MG63 (cell line): Measurements from ENCODE around the gene CCDC175. TPM values are rescaled to one million over a fixed set of nuclear protein-coding genes. Genes with fewer than 3 reads are reported as not detected.

ENCODE experiments used
- DNase-seq: peaks from one replicate; pipeline ENCODE4 v3.0.0-alpha.2; 2020
- H3K27me3 ChIP-seq: fragments of 250-450 bp; sonication (Bioruptor Pico); 2 replicates; pipeline ENCODE4 v1.5.1; 2020; ENCODE audit warnings: mild to moderate bottlenecking, moderate library complexity
- H3K36me3 ChIP-seq: fragments of 250-450 bp; sonication (Bioruptor Pico); 2 replicates; pipeline ENCODE4 v1.5.1; 2020; ENCODE audit warnings: mild to moderate bottlenecking, moderate library complexity
- H3K4me3 ChIP-seq: fragments of 250-450 bp; sonication (Bioruptor Pico); 2 replicates; pipeline ENCODE4 v1.5.1; 2020; ENCODE audit warnings: mild to moderate bottlenecking, moderate library complexity
- H3K9me3 ChIP-seq: fragments of 250-450 bp; sonication (Bioruptor Pico); 2 replicates; pipeline ENCODE4 v1.5.1; 2020; ENCODE audit warnings: mild to moderate bottlenecking, moderate library complexity
- total RNA-seq: library from RNA; depleted of rRNA; stranded (reverse); fragments of >200 nt; shearing (Covaris generic); gene quantifications from 2 replicates; pipeline ENCODE4 v1.2.3, GENCODE V29; 2014; ENCODE audit warnings: low replicate concordance; rRNA removed

CCDC175 gene
- total RNA-seq, 1 experiment from 2014 or later: not detected

- DNase-seq: no peak
- H3K4me3 ChIP-seq: no peak within 1 kb of the TSS
- no peaks in the 10 kb centered on the region for H3K9me3 ChIP-seq
- no peaks in the 10 kb centered on the region for H3K27me3 ChIP-seq
- H3K36me3 ChIP-seq: peaks cover 20% of the 10 kb centered on the region
Observed at GRCh38 chr14:59465316-59466135, 111.1 kb downstream of the CCDC175 start, which contains the start of gene GPR135. Gene GPR135 (minus strand): TSS chr14:59465380. CDS start chr14:59465226, 154 bp downstream.

GRCh38 chr14:59464486-59465315 lies 111.9 kb downstream of the CCDC175 start:
- H3K9me3 ChIP-seq: no peaks in the 10 kb centered on the region
- DNase-seq: no peak
- no peak overlapping the region for H3K4me3 ChIP-seq
- peaks cover 25% of the 10 kb centered on the region for H3K36me3 ChIP-seq
- no peaks in the 10 kb centered on the region for H3K27me3 ChIP-seq

DNA sequence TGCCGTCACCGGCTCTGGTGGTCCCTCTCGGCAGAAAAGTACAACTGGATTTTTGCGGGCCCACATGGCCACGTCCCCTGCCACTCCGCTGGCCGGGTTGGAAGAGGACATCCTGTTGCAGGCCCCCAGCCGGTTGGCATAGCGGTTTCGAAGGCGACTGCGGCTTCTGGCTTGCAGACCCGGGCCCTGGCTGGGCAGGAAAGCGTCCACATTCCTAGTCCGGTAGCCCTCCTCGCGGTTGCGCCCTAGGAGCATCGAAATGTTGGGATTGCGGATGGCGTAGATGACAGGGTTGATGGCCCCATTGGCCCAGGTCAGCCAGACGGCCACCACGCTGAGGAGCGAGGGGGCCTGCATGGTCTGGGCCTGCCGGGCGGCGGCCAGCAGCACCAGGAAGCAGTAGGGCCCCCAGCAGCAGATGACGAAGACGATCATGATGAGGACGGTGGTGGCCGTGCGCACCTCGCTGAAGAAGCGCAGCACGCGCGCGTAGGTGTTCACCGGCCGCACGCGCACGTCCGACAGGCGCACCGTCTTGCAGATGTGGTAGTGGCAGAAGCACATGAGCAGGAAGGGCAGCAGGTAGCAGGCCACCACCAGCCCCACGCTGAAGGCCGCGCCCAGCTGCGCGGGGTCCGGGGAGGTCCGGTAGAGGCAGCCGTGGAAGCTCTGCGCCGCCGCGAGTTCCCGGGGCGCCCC lies 112.7 kb downstream of the CCDC175 start:
- Histone ChIP-seq H3K9me3 (no peaks in the 10 kb centered on the region), H3K4me3 (no peak overlapping the region), H3K27me3 (no peaks in the 10 kb centered on the region), H3K36me3 (peaks cover 32% of the 10 kb centered on the region)
- DNase-seq: no peak

- H3K36me3 ChIP-seq: peaks cover 51% of the 10 kb centered on the region
Observed at GRCh38 chr14:59461891-59462290, 114.7 kb downstream of the CCDC175 start.

DNA sequence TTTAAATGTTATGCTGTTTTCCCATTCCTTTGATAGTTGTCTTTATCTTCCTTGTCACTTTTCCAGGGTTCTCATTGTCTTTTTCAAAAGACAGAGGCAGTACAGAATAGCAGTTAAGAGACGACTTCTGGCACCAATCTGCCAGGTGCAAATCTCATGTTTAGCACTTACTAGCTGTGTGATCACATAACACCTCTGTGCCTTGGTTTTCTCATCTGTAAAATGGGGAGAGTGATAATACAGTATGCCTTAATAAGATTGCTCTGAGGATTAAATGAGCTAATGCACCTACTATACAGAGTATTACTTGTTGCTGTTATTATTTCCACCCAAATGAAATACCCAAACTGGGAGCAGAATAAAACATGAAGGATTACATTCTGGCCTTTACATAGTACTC lies 116.2 kb downstream of the CCDC175 start:
- Histone ChIP-seq H3K27me3 (no peaks in the 10 kb centered on the region), H3K36me3 (peaks cover 62% of the 10 kb centered on the region), H3K4me3 (no peak overlapping the region), H3K9me3 (peaks cover 6% of the 10 kb centered on the region)
- no peak for DNase-seq

More at GRCh38 chr14:59461891-59462290, 114.7 kb downstream of the CCDC175 start:
- Histone ChIP-seq H3K27me3 (no peaks in the 10 kb centered on the region), H3K9me3 (peaks cover 6% of the 10 kb centered on the region), H3K4me3 (no peak overlapping the region)
- no peak for DNase-seq

DNA sequence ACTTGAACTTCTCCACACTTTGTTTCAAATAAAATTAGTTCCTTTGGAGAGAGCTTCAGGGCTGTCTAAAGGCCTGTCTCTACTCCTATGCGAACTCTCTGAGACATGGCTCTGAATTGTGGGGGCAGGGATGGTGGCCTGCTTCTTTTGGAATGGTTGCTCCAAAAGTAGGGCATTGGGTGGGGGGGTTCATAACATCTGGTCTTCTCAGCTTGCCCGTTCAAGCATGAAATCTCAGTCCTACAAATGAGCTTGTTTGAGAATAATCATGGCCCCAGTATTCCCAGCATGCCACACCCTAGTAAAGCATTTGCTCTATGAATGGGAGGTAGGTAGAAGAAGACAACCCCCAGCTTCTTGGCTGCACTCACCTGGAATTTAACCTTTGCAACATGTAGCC lies 118.1 kb downstream of the CCDC175 start:
- Histone ChIP-seq H3K9me3 (peaks cover 6% of the 10 kb centered on the region), H3K36me3 (peaks cover 62% of the 10 kb centered on the region), H3K4me3 (no peak overlapping the region), H3K27me3 (no peaks in the 10 kb centered on the region)
- DNase-seq: no peak

DNA sequence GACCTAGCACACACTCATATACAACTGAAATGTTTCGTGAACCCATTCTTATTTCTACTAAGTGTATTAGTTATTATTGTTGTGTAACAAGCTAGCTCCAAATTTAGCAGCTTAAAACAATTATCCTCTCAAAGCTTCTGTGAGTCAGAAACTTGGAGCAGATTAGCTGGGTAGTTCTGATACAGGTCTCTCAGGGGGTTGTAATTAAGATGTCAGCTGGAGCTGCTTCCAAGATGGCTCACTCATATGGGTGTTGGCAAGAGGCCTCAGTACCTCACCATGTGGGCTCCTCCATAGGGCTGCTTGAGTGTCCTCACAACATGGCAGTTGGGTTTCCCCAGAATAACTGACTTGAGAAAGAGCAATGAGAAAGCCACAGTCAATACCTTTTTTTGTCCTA lies 121.2 kb downstream of the CCDC175 start:
- H3K9me3 ChIP-seq: peaks cover 6% of the 10 kb centered on the region
- no peak overlapping the region for H3K4me3 ChIP-seq
- peaks cover 56% of the 10 kb centered on the region for H3K36me3 ChIP-seq
- DNase-seq: peak; percentile 41
- no peaks in the 10 kb centered on the region for H3K27me3 ChIP-seq

Other genes starting within 250 kb of the CCDC175 start
- gene GPR135, start 111.4 kb downstream of the CCDC175 start, total RNA-seq: 0.15 and 0.66 TPM in 2 replicates
- gene L3HYPDH, start 92.4 kb downstream of the CCDC175 start, total RNA-seq: 22.3 and 57.5 TPM in 2 replicates
- gene JKAMP, start 92.3 kb downstream of the CCDC175 start, total RNA-seq: 47.3 and 49.5 TPM in 2 replicates